GM12878 (cell line): ENCODE results near the gene MAP1LC3A. TPM values are rescaled to one million over a fixed set of nuclear protein-coding genes. Genes with fewer than 3 reads are reported as not detected.

Experiments
- ATAC-seq: fragments of 200-7000 bp; cut with Tn5 transposase; 3 replicates; pipeline ENCODE4 v1.9.1; 2020; ENCODE audit warnings: mild to moderate bottlenecking, moderate library complexity
- BruUV-seq: library from RNA; stranded (reverse); fragments of 400-500 nt; replicated peaks from 2 replicates; lab custom pipeline; 2021; lab: Mats Ljungman, UMichigan
- CTCF ChIA-PET: fragments of 300-600 bp; sonication (Branson Sonifier 250); formaldehyde crosslinking; extraction: SDS; loops from one replicate; lab custom pipeline; 2021; ENCODE audit warnings: inconsistent platforms; lab: Yijun Ruan, JAX
- POLR2A ChIA-PET: fragments of 350-600 bp; formaldehyde crosslinking; extraction: SDS; loops from one replicate; lab custom pipeline; 2021; ENCODE audit warnings: inconsistent platforms; lab: Charles Lee
- RAD21 ChIA-PET: fragments of 300-600 bp; sonication (Branson Sonifier 250); formaldehyde crosslinking; loops from one replicate; lab custom pipeline; 2023; ENCODE audit warnings: antibody characterized with exemption; ENCODE audit not compliant: unreplicated experiment; lab: Charles Lee
- SMC1A ChIA-PET: fragments of 300-600 bp; sonication (Branson Sonifier 250); formaldehyde crosslinking; loops from one replicate; lab custom pipeline; 2023; ENCODE audit not compliant: unreplicated experiment, uncharacterized antibody; lab: Charles Lee
- DNase-seq: peaks from one replicate; pipeline ENCODE4 v3.0.0-alpha.2; 2011; ENCODE audit warnings: low read depth, low spot score
- FAIRE-seq: peaks from 3 replicates; lab custom pipeline; 2011; peaks lifted over from hg19 to GRCh38; lab: Jason Lieb, UNC
- H2AFZ ChIP-seq: 2 replicates; pipeline ENCODE4 v1.6.0; 2011; ENCODE audit warnings: low read depth, low read length, control low read depth; ENCODE audit not compliant: control insufficient read depth
- H3K27ac ChIP-seq: 2 replicates; pipeline ENCODE4 v1.5.1; 2011; ENCODE audit warnings: control low read depth; ENCODE audit not compliant: control insufficient read depth, insufficient read depth
- H3K27me3 ChIP-seq, 2 experiments: replicated peaks in 1 of 2; 2 replicates each; pipeline versions ENCODE4 v1.6.0 to v1.6.1; 2011; ENCODE audit warnings: low read length in 1 of 2; ENCODE audit not compliant: control insufficient read depth in 2 of 2, insufficient read depth in 2 of 2
- H3K36me3 ChIP-seq, 2 experiments: 2 replicates each; pipeline ENCODE4 v1.5.1; 2011; ENCODE audit warnings: low read length in 1 of 2; ENCODE audit not compliant: control insufficient read depth in 2 of 2, insufficient read depth in 2 of 2
- H3K4me1 ChIP-seq: 2 replicates; pipeline ENCODE4 v1.6.1; 2011; ENCODE audit warnings: mild to moderate bottlenecking, low read length, moderate library complexity, mixed read lengths; ENCODE audit not compliant: control insufficient read depth, insufficient read depth
- H3K4me2 ChIP-seq: 2 replicates; pipeline ENCODE4 v1.6.0; 2011; ENCODE audit warnings: control low read depth; ENCODE audit not compliant: control insufficient read depth, insufficient read depth
- H3K4me3 ChIP-seq: fragments of 200-600 bp; sonication (generic); 2 replicates; pipeline ENCODE4 v1.5.1; 2016
- H3K79me2 ChIP-seq: 2 replicates; pipeline ENCODE4 v1.6.0; 2011; ENCODE audit warnings: low read length; ENCODE audit not compliant: control insufficient read depth, insufficient read depth
- H3K9ac ChIP-seq: 2 replicates; pipeline ENCODE4 v1.8.0; 2011; ENCODE audit warnings: low read length, control low read depth, mixed read lengths; ENCODE audit not compliant: control insufficient read depth, insufficient read depth
- H3K9me3 ChIP-seq: replicated peaks from 3 replicates; pipeline ENCODE4 v1.5.1; 2011; ENCODE audit warnings: mild to moderate bottlenecking, low read length; ENCODE audit not compliant: control insufficient read depth, insufficient read depth
- H4K20me1 ChIP-seq: 2 replicates; pipeline ENCODE4 v1.6.0; 2011; ENCODE audit not compliant: control insufficient read depth, insufficient read depth
- ASH2L ChIP-seq: fragments of 300-600, 200-600 bp; sonication (generic); IDR thresholded peaks from 2 replicates; pipeline ENCODE4 v1.6.1; 2017; ENCODE audit warnings: low read depth, mild to moderate bottlenecking, borderline replicate concordance
- ATF2 ChIP-seq: IDR thresholded peaks from 2 replicates; pipeline ENCODE4 v1.6.1; 2012; ENCODE audit warnings: low read length, inconsistent platforms
- BCLAF1 ChIP-seq: fragments of 450-650 bp; IDR thresholded peaks from 2 replicates; pipeline ENCODE4 v1.6.1; 2017; ENCODE audit warnings: antibody characterized with exemption, mild to moderate bottlenecking, moderate library complexity
- BRCA1 ChIP-seq: IDR thresholded peaks from 2 replicates; pipeline ENCODE4 v1.6.1; 2011; ENCODE audit warnings: low read depth, low read length, improper control_type of control experiment
- EGR1 ChIP-seq, 2 experiments: IDR thresholded peaks; 1 replicate in 1 of 2; 2 replicates in 1 of 2; pipeline ENCODE4 v1.6.1; 2011 to 2012; ENCODE audit warnings: low read depth in 2 of 2, low read length in 2 of 2, borderline replicate concordance in 1 of 2, mild to moderate bottlenecking in 1 of 2, moderate library complexity in 1 of 2
- IKZF2 ChIP-seq, 2 experiments: fragments of 450-650 bp; IDR thresholded peaks; 2 replicates each; pipeline ENCODE4 v1.6.1; 2017; ENCODE audit warnings: mild to moderate bottlenecking in 2 of 2, moderate library complexity in 2 of 2
- MXI1 ChIP-seq: fragments of 150-350 bp; IDR thresholded peaks from 2 replicates; pipeline ENCODE4 v1.6.1; 2011; ENCODE audit warnings: low read depth, mild to moderate bottlenecking, inconsistent platforms, low read length, improper control_type of control experiment
- MYB ChIP-seq: fragments of 150-350 bp; IDR thresholded peaks from 2 replicates; pipeline ENCODE4 v1.6.1; 2014; ENCODE audit warnings: mild to moderate bottlenecking, low read depth, low read length, borderline replicate concordance
- RAD51 ChIP-seq: fragments of 450-650 bp; IDR thresholded peaks from 2 replicates; pipeline ENCODE4 v1.6.1; 2016; ENCODE audit warnings: moderate library complexity, mild to moderate bottlenecking, inconsistent platforms
- ZNF24 ChIP-seq: fragments of 450-650 bp; IDR thresholded peaks from 2 replicates; pipeline ENCODE4 v1.6.1; 2017; ENCODE audit warnings: antibody characterized with exemption, mild to moderate bottlenecking
- WGBS: methylation state at CpG from one replicate; pipeline ENCODE4 v1.1.6; 2016; ENCODE audit warnings: low lambda C conversion rate; ENCODE audit not compliant: insufficient replicate concordance, insufficient coverage; ENCODE audit errors: missing lambda C conversion rate; 5-methylcytosine and 5-hydroxymethylcytosine counted together
- in situ Hi-C: fragments of 300-500 bp; cut with MboI; formaldehyde crosslinking; loops from 9 replicates; pipeline ENCODE4 v1.14.3; 2018; ENCODE audit warnings: mixed read lengths
- intact Hi-C: fragments of 100-400 bp; cut with micrococcal nuclease; formaldehyde crosslinking; loops from one replicate; pipeline ENCODE4 v1.14.2; 2022; ENCODE audit not compliant: unreplicated experiment
- polyA plus RNA-seq, 11 experiments: library from polyadenylated mRNA; depleted of rRNA in 4 of 11; unstranded in 6 of 11; stranded (reverse) in 5 of 11; fragments of >200 nt; fragmentation: Nextera tagmentation in 4 of 11; fragmentation: Illumina TruSeq in 1 of 11; extraction: Ambion mirVana in 4 of 11; extraction: Trizol in 1 of 11; gene quantifications; 1 replicate in 1 of 11; 2 replicates in 10 of 11; pipeline versions ENCODE4 v1.2.1 to v1.2.3, GENCODE V29; 2011 to 2016; ENCODE audit warnings: inconsistent platforms in 2 of 11, missing spikeins in 2 of 11, low read depth in 1 of 11
- total RNA-seq, 4 experiments: library from RNA; depleted of rRNA in 3 of 4; stranded (reverse); fragments of >200 nt in 3 of 4; fragmentation: Illumina TruSeq in 1 of 4; extraction: Trizol in 1 of 4; gene quantifications; 2 replicates each; pipeline versions ENCODE4 v1.2.1 to v1.2.3, GENCODE V29; 2013 to 2021

Gene MAP1LC3A
- total and polyA plus RNA-seq, 10 of the 15 experiments (the other 5 are each of a cell fraction or from before 2014, with no cell fraction given), result 0.27 to 1.2 (median 0.39) TPM; not detected in 4

- TF ChIP-seq BCLAF1 (no peak), ZNF24 (no peak)
Measured at GRCh38 chr20:34530342-34530741, 28.2 kb upstream of the MAP1LC3A start (continued).

- H2AFZ ChIP-seq, result no peak overlapping the region
- no peaks in the 10 kb centered on the region; the same call in 1 of the 2 replicates for H3K79me2 ChIP-seq
- peaks cover 22 to 34% of the 10 kb centered on the region in 2 experiments for H3K36me3 ChIP-seq
- ChIA-PET CTCF (interaction anchor here (1.2 to 3.3 kb wide), 3 partner anchors 219 to 238 kb away, joined by 3 to 15 read pairs (median 13); no protein-coding TSS in a partner anchor), SMC1A (interaction anchor here (0.5 to 2.3 kb wide), 3 partner anchors 9 to 165 kb away, joined by 3 to 6 read pairs (median 4); no protein-coding TSS in a partner anchor), POLR2A (no interaction called here), RAD21 (interaction anchor here (0.6 to 2.6 kb wide), 4 partner anchors 176 to 1080 kb away, joined by 4 to 9 read pairs (median 4); no protein-coding TSS in a partner anchor)
- no peak overlapping the region for H3K27ac ChIP-seq
- H4K20me1 ChIP-seq, result no peaks in the 10 kb centered on the region
- H3K27me3 ChIP-seq, result no peaks in the 10 kb centered on the region
- in situ Hi-C loops, result no loop called here
- no peak overlapping the region for H3K9ac ChIP-seq
- no peaks in the 10 kb centered on the region for H3K4me1 ChIP-seq
- no peaks in the 10 kb centered on the region for H3K9me3 ChIP-seq
- intact Hi-C loops, result no loop called here
- TF ChIP-seq RAD51, result no peak
- no peak for TF ChIP-seq EGR1 (IDR thresholded peaks at IDR 0.05; ENCODE audit: borderline replicate concordance in 1 of 2, low read depth in 2 of 2, low read length in 2 of 2)
- TF ChIP-seq MYB, result no peak
- no peak for TF ChIP-seq MXI1
- no peak for TF ChIP-seq IKZF2 (IDR thresholded peaks at IDR 0.05)
- no peak for TF ChIP-seq BRCA1
- TF ChIP-seq ASH2L, result no peak
- TF ChIP-seq ATF2, result no peak
- no TSS peak for BruUV-seq
- no peak overlapping the region for H3K4me3 ChIP-seq
- 91% methylated on average over 8 of the region's 8 CpGs for WGBS
- no peak for DNase-seq
- no peak for ATAC-seq
- FAIRE-seq, result no peak
- no peak overlapping the region for H3K4me2 ChIP-seq
Measured at GRCh38 chr20:34531608-34532265, 26.8 kb upstream of the MAP1LC3A start.
